ENCODE measurements around the gene HMCN2.

Gene HMCN2

DNA sequence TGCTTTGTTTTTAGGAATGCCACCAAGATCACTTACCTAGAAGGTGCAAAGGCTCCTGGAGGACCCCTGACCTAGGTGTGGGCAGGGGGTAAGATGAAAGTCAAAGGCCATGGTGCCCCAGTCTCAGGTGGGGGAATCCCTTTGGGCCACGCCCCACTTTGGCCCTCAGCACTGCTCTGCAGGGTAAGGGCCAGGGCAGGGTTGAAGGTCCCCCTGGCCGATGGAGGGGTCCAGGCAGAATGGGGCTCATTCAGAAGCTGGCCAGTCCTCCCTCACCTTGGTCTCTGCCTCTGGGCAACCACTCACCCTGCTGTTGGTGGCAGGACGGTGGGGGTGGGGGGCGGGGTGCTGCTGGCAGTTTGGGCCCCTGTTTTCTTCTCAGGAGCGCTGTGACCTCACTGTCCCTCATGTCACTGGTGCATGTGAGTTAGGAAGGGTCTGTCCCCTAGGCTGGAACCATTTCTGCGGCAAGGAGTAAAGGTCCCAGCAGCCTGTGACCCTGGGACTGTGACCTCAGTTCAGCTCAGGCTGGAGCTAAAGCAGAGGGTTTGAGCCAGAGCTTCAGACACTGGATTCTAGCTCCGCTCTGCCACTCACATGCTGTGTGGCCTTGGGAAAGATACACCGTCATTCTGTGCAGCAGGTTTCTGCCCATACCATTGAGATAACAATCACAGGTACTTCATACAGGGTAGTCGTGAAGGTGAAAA lies 177.3 kb downstream of the HMCN2 start:
- no peak for DNase-seq

DNA sequence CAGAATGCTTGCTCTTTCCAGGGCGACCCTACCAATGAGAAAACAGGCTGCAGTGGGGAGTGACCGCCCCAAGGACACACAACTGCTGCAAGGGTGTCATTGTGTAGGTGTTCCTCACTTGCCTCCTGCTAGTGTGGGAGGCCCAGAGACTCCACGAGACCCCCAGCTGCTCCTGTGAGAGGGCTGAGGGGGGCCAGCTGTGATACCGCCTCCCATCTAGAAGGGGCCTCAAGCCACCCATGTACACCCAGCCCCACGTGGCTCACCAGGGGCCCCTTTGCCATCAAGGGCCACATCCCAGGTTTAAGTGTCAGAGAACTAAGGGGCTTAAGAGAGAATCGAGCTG lies 177.9 kb downstream of the HMCN2 start:
- DNase-seq, result no peak

DNA sequence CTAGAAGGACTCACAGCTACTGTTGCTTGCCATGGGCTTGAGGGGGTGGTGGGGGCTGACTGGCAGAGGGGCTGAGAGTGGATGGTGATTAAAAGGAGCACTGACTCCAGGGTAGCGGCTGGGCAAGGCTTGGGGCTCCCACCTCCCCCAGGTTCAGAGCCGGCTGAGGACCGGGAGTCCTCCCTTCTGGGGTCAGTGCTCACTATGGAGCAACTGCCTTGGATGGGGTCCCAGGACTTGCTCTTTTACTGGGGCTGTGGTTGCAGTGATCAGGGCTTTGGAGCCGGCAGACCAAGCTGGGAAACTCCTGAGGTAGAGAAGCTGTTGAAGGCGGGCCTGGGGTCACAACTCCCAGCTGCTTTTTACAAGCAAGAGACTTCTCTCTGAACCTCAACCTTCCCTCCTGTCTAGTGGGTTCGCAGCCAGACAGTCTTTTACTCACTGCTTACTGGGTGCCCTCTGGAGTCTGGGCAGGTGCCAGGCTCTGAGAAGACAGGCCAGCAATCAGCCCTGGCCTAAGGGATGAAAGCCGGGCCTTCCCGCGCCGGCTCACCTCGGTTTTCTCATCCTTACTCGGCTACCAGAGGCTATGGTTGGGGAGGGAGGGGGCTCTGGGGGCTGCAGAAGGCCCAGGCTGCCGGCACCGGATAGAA lies 178.4 kb downstream of the HMCN2 start:
- DNase-seq, result no peak

DNA sequence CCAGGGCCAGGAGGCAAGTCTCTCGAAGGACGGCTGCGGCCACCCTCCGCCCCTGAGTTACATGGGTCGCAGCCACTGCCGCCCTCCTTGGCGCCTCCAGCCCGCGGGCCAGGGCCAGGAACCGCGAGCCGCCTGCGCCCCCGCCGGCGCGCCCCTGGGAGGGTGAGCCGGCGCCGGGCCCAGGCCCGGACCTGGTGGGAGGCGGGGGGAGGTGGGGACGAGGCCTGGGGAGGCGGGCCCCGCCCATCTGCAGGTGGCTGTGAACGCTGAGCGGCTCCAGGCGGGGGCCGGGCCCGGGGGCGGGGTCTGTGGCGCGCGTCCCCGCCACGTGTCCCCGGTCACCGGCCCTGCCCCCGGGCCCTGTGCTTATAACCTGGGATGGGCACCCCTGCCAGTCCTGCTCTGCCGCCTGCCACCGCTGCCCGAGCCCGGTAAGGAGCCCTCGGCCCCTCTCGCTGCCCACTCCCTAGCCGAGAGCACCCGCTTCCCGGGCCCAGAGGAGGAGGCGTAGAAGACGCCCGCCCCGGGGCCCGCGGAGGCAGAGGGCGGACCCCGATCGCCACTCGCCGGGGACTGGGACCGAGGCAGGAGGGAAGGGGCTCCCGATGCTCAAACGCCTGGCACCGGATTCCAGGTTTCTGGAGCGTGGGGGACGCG lies 179.1 kb downstream of the HMCN2 start, which contains the start of gene ASS1:
Gene ASS1, plus strand, starts transcription at position 397 of the 657 bp plus-strand sequence. CDS start 7,268 bp downstream, outside the sequence.
- peak; percentile 57 for DNase-seq

DNA sequence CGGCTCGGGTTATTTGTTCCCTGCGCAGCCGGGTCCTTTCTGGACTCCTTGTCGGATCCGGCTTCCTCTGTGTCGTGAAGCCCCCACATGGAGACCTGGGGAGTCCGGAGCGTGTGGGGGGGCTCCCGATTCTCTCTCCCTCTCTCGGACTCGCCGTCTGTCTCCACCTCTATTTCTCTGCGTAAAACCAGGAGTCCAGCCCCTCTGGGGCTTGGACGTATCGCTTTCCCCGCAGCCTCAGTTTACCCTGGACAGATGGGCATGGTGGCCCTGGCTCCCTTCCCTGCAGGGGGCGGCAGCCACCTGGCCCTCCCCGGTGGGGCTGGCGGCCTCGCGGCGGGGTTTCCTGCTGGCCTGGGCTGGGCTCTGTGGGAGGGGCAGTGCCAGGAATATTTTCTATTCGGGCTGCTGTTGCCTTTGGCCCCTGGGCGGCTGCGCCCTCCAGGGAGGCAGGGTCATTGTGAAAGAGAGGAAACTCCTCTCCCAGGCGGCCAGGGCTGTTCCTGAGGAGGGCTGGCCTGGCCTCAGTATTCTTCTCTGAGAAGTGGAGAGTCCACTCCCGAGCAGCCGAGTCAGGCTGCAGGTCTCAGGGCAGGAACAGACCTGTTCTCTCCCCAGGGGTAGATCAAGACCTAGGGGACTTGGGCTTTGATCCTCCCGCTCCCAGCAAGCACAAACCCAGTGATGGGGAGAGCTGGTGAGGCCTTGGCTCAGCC lies 179.9 kb downstream of the HMCN2 start:
- no peak for DNase-seq

GRCh38 chr9:130446101-130446861 lies 180.7 kb downstream of the HMCN2 start:
- no peak for DNase-seq

DNA sequence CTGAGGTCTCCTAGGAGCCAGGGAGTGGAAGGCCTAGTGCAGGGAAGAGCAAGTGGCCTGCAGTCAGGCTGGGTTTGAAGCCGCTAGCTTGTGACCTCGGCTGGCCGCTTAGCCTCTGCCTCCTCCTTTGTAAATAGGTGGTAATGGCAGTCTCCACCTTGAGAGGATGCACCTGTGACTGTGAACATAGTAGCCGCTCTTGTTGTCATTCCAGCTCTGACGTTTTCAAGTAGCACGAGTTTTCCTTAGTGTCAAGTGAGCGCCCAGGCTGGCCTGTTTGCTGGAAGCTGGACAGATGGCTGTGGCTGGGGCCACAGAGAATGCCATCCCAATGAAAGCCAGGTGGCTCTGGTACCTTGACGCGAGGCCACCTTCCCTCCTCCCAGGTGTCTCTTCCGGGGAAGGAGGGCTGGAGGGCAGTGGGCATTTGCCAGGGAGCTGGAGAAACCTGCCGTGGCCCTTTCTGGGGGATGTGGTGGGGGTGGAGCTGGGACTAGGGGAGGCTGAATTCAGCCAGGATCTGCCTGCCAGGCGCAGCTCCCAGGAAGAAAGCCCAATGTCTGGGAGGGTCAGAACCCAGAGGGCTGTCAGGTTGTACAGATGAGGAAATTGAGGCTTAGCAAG lies 181.7 kb downstream of the HMCN2 start:
- no peak for DNase-seq

DNA sequence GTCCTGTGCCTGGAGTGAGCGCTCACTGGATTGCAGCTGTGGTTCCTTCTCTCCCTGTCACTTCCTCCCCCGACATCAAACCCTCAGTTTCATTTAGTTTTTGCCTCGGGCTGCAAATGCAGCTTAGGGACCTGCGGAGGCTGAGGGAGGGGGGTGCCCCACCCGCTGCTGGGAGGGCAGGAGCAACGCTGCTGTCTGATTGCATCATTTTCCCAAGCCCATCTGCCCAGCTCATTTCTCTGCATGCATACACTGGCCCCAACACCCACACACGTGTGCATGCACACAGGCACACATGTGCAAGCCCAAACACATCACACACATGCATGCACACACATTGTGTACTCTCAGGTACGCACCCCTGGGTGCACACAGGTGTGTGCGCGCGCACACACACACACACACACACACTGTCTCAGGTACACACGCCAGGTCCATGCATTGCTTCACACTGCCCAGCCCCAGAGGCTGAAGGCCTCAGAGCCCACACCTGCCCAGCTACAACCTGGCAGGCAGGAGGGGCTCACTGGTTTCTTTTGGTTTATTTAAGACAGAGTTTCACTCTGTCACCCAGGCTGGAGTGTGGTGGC lies 182.6 kb downstream of the HMCN2 start:
- no peak for DNase-seq

DNA sequence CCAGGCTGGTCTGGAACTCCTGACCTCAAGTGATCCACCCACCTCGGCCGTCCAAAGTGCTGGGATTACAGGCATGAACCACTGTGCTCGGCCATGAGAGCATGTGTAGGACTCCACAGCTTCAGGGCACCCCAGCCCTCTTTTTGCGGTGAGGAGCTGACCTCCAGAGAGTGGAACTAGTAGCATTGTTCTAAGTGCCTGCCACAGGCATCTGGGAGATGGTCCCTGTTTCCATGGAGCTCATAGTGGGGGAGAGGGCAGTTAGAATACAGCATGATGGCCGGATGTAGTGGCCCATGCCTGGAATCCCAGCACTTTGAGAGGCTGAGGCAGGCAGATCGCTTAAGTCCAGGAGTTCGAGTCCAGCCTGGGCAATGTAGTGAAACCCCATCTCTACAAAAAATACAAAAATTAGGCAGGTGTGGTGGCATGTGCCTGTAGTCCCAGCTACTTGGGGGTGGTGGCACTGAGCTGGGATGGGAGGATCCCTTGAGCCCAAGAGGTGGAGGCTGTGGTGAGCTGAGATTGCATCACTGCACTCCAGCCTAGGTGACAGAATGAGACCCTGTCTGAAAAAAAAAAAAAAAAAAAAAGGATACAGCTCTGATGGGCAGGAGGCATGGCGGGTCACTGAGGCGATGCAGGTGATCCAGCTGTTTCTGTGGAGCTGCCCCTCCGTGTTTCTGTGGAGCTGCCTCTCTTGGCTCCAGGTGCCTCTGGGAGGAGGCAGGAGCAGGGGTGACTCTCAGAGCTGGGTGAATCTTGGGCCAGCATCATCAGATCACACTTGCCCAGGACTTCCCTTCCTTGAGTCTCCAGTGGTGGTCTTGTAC lies 183.4 kb downstream of the HMCN2 start:
- no peak for DNase-seq

- no peak for DNase-seq
These were observed 184.9 kb downstream of the HMCN2 start for GRCh38 chr9:130450344-130451003.

- no peak for DNase-seq
These were observed 185.4 kb downstream of the HMCN2 start for GRCh38 chr9:130451004-130451390.

- DNase-seq, result peak; percentile 8
These were observed 186.2 kb downstream of the HMCN2 start for GRCh38 chr9:130451509-130452388.

DNA sequence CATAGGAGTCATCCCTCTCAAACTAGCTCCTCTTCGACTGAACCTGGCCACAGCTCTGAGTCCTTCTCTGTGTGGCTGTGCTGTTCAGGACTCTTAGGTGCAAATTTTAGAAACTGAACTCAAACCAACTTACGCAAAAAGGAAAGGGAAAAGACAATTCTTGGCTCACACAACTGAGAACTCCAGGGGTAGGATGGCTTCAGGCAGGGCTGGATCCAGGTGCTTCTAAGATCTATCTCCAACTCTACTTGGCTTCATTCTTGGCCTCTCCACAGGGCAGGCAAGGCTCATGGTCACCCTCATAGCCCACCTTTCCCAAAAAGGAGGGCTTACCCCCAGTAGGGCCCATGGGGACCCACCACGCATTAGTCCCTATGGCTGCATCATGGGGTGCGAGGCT lies 187.3 kb downstream of the HMCN2 start:
- DNase-seq, result no peak

GRCh38 chr9:130453487-130453886 lies 187.9 kb downstream of the HMCN2 start:
- no peak for DNase-seq

- DNase-seq, result no peak
These were observed 188.7 kb downstream of the HMCN2 start for GRCh38 chr9:130454096-130454811.

- DNase-seq, result no peak
These were observed 189.3 kb downstream of the HMCN2 start for GRCh38 chr9:130454812-130455325.

DNA sequence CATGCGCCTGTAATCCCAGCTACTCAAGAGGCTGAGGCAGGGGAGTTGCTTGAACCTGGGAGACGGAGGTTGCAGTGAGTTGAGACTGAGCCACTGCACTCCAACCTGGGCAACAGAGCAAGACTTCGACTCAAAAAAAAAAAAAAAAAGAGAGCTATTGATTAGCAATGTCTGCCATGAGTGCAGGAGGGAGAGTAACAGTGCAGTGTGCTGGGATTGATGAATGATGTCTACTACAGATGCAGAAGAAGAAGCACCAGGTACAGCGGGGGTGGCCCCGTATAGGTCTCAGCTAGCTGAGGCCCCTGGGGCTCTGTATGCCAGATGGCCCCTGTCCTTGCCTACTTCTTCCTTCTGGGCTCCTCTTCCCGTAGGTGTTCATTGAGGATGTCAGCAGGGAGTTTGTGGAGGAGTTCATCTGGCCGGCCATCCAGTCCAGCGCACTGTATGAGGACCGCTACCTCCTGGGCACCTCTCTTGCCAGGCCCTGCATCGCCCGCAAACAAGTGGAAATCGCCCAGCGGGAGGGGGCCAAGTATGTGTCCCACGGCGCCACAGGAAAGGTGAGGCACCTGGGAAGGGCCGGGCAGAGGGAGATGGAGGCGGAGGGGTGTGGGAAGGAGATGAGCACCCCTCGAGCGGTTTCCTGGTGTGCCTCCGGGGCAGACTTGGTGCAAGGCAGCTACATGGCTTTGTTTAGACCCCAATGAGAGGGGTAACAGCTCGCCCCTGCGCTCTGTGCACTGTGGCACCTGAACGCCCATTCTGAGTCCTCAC lies 192.7 kb downstream of the HMCN2 start:
- no peak for DNase-seq

DNA sequence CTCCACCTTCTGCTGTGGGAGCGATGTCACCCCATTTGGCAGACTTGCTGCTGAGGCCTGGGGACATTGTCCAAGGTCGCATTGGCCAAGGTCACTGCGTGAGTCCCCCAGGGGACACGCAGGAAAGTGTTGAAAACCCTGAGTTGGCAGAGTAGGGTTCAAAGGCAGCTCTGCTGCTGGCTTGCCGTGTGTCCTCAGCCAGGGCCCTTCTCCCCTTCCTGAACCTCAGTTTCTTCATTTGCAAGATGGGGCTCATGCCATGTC lies 193.2 kb downstream of the HMCN2 start:
- DNase-seq, result no peak
